SU-DHL-6 (cell line): ENCODE data around the gene VAV3.

Experiments used
- H2AFZ ChIP-seq: fragments of 200-600 bp; sonication (generic); 2 replicates; pipeline ENCODE4 v1.6.1; 2014; ENCODE audit warnings: low read depth, mild to moderate bottlenecking, moderate library complexity, mixed read lengths, antibody characterized with exemption, low read length; ENCODE audit not compliant: severe bottlenecking
- H3F3A ChIP-seq: fragments of 200-600 bp; shearing (Covaris generic); 2 replicates; pipeline ENCODE4 v1.6.0; 2016; ENCODE audit warnings: antibody characterized with exemption, mild to moderate bottlenecking; ENCODE audit not compliant: insufficient read depth
- H3K27ac ChIP-seq: fragments of 200-600 bp; sonication (generic); 2 replicates; pipeline ENCODE4 v1.5.1; 2016; ENCODE audit warnings: low read depth, mild to moderate bottlenecking, low read length, moderate library complexity, mixed read lengths
- H3K27me3 ChIP-seq: fragments of 200-600 bp; sonication (generic), shearing (Covaris generic); 2 replicates; pipeline ENCODE4 v1.6.0; 2014; ENCODE audit warnings: mild to moderate bottlenecking, low read length
- H3K36me3 ChIP-seq: fragments of 200-600 bp; sonication (generic); 2 replicates; pipeline ENCODE4 v1.6.1; 2014; ENCODE audit warnings: mild to moderate bottlenecking, low read length, mixed read lengths
- H3K4me2 ChIP-seq: fragments of 300-600, 200-600 bp; shearing (Covaris generic), sonication (generic); 2 replicates; pipeline ENCODE4 v1.6.0; 2014; ENCODE audit warnings: low read length, low read depth, mild to moderate bottlenecking; ENCODE audit not compliant: poor library complexity, severe bottlenecking
- H3K4me3 ChIP-seq: fragments of 200-600 bp; sonication (generic); 2 replicates; pipeline ENCODE4 v1.5.1; 2014; ENCODE audit warnings: antibody characterized with exemption, low read length, mild to moderate bottlenecking, mixed read lengths; ENCODE audit not compliant: insufficient read depth, poor library complexity, severe bottlenecking
- H3K79me2 ChIP-seq: fragments of 200-600 bp; sonication (generic); 2 replicates; pipeline ENCODE4 v1.6.1; 2014; ENCODE audit warnings: mild to moderate bottlenecking, low read length, moderate library complexity; ENCODE audit not compliant: insufficient read depth
- H3K9ac ChIP-seq: fragments of 200-600 bp; sonication (generic); 2 replicates; pipeline ENCODE4 v1.7.0; 2014; ENCODE audit warnings: mild to moderate bottlenecking, low read length
- H3K9me2 ChIP-seq: fragments of 200-600 bp; sonication (generic); replicated peaks from 2 replicates; pipeline ENCODE4 v1.6.1; 2014; ENCODE audit warnings: low read length; ENCODE audit not compliant: insufficient read depth
- H3K9me3 ChIP-seq: fragments of 200-600 bp; sonication (generic); 2 replicates; pipeline ENCODE4 v1.6.1; 2014; ENCODE audit warnings: low read length, mixed read lengths; ENCODE audit not compliant: insufficient read depth
- H4K20me1 ChIP-seq: fragments of 200-600 bp; sonication (generic); 2 replicates; pipeline ENCODE4 v1.6.1; 2014; ENCODE audit warnings: low read depth, mild to moderate bottlenecking, antibody characterized with exemption, low read length, moderate library complexity, mixed read lengths
- EZH2phosphoT487 ChIP-seq: fragments of 200-600 bp; sonication (generic), shearing (Covaris generic); conservative IDR thresholded peaks from 2 replicates; pipeline ENCODE4 v1.6.1; 2018; ENCODE audit warnings: mild to moderate bottlenecking, antibody characterized with exemption, low read length, moderate library complexity, mixed read lengths
- TF ChIP-seq, protein P1 (sequence below): fragments of 200-600 bp; sonication (generic); IDR thresholded peaks from one replicate; pipeline ENCODE4 v1.5.1; 2017; ENCODE audit warnings: antibody characterized with exemption, mild to moderate bottlenecking, low read length, moderate library complexity; ENCODE audit not compliant: insufficient read depth, poor library complexity, severe bottlenecking

The VAV3 gene

DNA sequence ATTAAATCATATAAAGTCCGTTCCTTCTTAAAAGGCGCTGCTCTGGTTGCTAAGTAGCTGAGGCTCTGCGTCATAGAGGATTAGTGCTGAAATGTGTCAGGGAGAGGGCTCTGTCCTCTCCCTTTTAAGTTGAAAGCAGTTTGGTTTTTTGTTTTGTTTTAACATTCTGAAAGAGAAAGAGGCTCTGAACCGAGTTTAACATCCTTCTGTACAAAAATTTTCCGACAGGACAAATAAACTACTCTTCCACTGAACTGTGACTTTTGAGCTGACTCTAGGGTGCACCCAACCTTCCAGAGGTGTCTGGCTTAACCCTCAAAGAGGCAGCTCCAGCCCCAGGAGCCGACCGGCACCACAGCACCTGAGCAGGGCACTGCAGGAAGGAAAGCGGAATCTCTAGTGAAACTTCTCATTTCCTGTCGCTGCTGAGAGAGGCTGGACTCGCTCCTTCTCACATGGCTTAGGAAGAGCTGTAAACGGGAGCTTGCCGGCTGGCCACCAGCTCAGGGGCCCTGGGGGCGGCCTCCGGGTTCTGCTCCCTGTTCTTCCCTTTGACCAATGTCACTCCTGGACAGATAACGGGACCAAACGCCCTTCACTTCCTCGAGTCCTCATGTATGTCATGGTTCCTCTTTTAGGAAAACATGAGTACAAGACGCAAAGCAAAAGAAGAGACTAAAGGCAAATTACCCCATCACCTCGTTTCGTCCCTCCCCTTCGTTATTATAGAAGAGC is 1.2 kb downstream of the VAV3 start:
- Histone ChIP-seq H2AFZ (peak overlapping the region; percentile 86), H3F3A (peaks cover 11% of the 10 kb centered on the region; the same call in 1 of the 2 replicates), H3K27ac (no peak overlapping the region), H3K4me3 (peak overlapping the region; percentile 90), H3K27me3 (no peaks in the 10 kb centered on the region), H3K9me2 (no peaks in the 10 kb centered on the region), H3K9ac (peak overlapping the region; percentile 42), H3K79me2 (no peaks in the 10 kb centered on the region), H4K20me1 (no peaks in the 10 kb centered on the region; the same call in 1 of the 2 replicates), H3K36me3 (no peaks in the 10 kb centered on the region), H3K4me2 (peak overlapping the region; percentile 88), H3K9me3 (no peaks in the 10 kb centered on the region)
- TF ChIP-seq, protein P1, sequence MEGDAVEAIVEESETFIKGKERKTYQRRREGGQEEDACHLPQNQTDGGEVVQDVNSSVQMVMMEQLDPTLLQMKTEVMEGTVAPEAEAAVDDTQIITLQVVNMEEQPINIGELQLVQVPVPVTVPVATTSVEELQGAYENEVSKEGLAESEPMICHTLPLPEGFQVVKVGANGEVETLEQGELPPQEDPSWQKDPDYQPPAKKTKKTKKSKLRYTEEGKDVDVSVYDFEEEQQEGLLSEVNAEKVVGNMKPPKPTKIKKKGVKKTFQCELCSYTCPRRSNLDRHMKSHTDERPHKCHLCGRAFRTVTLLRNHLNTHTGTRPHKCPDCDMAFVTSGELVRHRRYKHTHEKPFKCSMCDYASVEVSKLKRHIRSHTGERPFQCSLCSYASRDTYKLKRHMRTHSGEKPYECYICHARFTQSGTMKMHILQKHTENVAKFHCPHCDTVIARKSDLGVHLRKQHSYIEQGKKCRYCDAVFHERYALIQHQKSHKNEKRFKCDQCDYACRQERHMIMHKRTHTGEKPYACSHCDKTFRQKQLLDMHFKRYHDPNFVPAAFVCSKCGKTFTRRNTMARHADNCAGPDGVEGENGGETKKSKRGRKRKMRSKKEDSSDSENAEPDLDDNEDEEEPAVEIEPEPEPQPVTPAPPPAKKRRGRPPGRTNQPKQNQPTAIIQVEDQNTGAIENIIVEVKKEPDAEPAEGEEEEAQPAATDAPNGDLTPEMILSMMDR: no peak
- TF ChIP-seq EZH2phosphoT487: no peak

GRCh38 chr1:107963008-107963407 is 2.0 kb downstream of the VAV3 start:
- H3K9me2 ChIP-seq: no peaks in the 10 kb centered on the region
- no peaks in the 10 kb centered on the region for H3K79me2 ChIP-seq
- no peaks in the 10 kb centered on the region; the same call in 1 of the 2 replicates for H4K20me1 ChIP-seq
- H3K27ac ChIP-seq: no peak overlapping the region
- H3K4me3 ChIP-seq: peak overlapping the region; percentile 90
- H3F3A ChIP-seq: peaks cover 11% of the 10 kb centered on the region; the same call in 1 of the 2 replicates
- no peaks in the 10 kb centered on the region for H3K27me3 ChIP-seq
- no peaks in the 10 kb centered on the region for H3K9me3 ChIP-seq
- TF ChIP-seq, protein P1: no peak
- TF ChIP-seq EZH2phosphoT487: no peak
- peak overlapping the region; percentile 42; the same call in 1 of the 2 replicates for H3K9ac ChIP-seq
- no peaks in the 10 kb centered on the region for H3K36me3 ChIP-seq
- H2AFZ ChIP-seq: no peak overlapping the region
- H3K4me2 ChIP-seq: peak overlapping the region; percentile 88

GRCh38 chr1:107954719-107955415 is 10.1 kb downstream of the VAV3 start:
- Histone ChIP-seq H3F3A (no peaks in the 10 kb centered on the region), H3K79me2 (no peaks in the 10 kb centered on the region), H3K9ac (no peak overlapping the region), H3K27ac (no peak overlapping the region), H3K4me3 (no peak overlapping the region), H3K27me3 (no peaks in the 10 kb centered on the region), H3K9me2 (no peaks in the 10 kb centered on the region), H3K4me2 (no peak overlapping the region), H4K20me1 (no peaks in the 10 kb centered on the region), H3K36me3 (no peaks in the 10 kb centered on the region), H3K9me3 (no peaks in the 10 kb centered on the region), H2AFZ (no peak overlapping the region)
- TF ChIP-seq, protein P1: no peak
- no peak for TF ChIP-seq EZH2phosphoT487
